GM19351 (cell line): ENCODE results near the gene WWOX.

ENCODE experiments used
- ATAC-seq: cut with Tn5 transposase; IDR thresholded peaks from one replicate; pipeline ENCODE4 v1.9.1; 2021; ENCODE audit warnings: mild to moderate bottlenecking, moderate library complexity; ENCODE audit not compliant: unreplicated experiment

Gene WWOX

DNA sequence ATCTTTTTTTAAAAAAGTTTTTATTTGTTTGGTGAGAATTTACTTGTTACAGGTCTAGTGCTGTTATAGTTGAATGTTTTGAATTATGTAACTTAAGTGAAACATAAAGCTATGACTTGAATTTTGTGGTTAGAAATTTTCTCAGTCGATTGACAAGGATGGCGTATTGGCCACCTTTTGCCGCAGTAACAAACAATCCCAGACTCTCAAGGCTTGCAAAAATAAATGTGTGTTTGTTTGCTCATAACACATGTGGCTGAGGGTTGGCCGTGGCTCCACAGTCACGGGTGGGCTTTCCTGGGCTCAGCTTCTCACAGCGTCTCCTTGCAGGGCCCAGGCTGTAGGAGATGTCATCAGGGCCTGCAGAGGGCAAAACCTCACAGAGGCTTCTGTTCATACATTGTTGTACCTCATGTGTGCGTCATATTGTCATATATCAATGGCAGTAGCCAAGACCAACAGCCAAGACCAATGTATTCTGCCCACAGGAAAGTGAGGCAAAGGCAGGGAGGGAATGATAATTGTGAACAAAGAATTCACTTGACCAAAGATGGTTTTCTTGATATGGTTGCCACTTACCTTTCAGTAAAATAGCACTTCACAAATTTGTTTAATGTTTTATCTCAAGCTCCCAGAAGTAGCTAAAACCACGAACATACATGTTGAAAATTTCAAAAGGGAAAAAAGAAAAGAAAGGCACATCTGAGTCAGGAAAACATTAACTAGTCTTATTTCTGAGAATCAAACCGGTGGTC, 93.5 kb downstream of the WWOX start:
- no peak for ATAC-seq

GRCh38 chr16:78194948-78195347, 95.5 kb downstream of the WWOX start:
- ATAC-seq, result no peak

DNA sequence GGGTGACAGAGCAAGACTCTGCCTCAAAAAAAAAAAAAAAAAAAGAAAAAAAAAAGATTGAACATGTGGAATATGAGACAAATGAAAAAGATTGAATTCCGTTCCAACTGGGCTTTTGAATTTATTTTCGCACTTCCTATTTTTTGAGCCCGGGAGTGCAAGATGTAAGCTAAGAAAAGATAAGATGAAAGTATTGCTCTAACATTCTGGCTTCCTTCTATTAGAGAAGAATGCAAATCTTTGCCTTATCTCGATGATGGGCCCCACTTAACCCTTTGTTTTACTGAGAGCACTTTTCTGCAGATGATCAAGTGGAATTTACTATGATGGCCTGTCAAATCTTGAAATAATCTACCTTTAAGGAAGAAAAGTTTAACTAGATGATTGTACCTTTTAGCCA, 96.3 kb downstream of the WWOX start:
- no peak for ATAC-seq

- no peak for ATAC-seq
Observed at GRCh38 chr16:78196502-78196901, 97.0 kb downstream of the WWOX start.

DNA sequence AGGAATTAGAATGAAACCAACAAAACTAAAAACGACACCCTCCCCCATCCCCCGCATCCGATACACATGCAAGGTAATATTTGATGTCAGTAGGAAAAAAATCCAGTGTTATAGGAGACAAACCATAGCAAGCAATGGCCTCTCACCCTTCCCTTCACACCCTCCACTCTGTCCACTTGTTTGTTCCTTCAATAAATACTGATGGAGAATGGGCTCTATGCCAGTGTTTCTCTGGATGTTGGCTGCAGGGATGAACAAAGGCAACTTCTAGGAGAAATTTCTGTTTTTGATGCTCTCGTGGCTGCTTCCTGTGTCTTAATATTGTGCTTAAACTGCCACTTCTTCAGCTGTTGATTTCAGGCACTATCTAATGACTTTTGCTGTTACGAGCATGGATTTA, 98.8 kb downstream of the WWOX start:
- no peak for ATAC-seq

- no peak for ATAC-seq
Observed at GRCh38 chr16:78199325-78200022, 100.0 kb downstream of the WWOX start.

DNA sequence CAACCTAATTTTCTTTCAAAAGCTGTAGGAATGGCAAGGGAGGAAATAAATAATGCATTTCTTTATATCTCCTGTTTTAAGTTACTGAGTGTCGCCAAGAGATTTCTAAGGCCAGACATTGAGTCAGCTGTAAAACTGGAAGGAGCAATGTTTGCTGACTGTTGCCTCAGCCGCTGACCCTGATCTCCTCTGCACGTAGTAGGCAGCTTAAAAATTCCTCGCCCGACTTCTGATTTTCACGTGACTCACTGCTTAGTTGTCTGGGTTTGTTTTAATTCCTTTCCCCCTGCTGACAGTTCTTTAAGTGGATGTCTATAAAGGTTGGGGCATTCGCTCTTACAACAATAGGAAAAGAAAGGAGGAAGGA, 100.6 kb downstream of the WWOX start:
- ATAC-seq, result no peak

GRCh38 chr16:78200623-78201096, 101.2 kb downstream of the WWOX start:
- ATAC-seq, result no peak

DNA sequence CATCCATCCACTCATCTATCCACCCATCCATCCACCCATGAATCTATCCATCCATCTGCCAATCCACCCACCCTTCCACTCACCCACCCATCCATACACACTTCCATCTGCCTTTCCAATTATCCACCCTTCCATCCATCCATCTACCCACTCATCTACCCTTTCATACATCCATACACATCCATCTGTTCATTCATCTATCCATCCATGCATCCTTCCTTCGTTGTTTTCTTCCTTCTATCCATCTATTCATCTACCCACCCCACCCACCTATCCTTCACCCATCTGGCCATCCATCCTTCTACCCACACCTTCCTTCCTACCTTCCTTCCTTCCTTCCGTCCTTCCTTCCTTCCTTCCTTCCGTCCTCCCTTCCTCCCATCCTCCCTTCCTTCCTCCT, 106.1 kb downstream of the WWOX start:
- no peak for ATAC-seq

DNA sequence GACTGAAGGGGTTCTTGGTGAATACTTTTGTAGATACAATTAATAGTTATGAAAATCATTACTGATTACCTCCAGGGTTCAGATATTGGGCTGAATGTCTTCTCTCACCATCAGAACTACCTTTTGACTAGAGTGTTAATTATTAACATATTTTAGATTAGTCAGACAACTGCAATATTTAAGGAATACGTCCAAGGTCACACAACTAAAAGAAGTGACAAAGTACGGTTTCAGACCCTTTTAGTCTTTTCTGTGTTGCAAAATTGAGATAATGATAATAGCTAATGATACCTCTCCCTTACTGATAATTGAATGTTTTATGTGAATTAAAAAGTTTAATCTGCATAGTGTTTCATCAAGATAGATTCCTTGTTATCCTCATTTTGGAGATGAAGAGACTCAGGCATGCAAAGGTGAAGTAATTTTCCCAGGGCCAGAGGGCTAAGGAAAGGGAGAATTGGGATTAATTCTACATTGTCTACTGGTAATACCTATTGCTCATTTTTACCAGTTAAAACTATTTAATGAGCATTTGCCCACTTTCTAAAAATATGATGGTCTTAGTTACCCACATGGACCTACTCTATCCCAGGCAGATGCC, 107.3 kb downstream of the WWOX start:
- no peak for ATAC-seq

GRCh38 chr16:78209951-78210661, 110.7 kb downstream of the WWOX start:
- no peak for ATAC-seq

DNA sequence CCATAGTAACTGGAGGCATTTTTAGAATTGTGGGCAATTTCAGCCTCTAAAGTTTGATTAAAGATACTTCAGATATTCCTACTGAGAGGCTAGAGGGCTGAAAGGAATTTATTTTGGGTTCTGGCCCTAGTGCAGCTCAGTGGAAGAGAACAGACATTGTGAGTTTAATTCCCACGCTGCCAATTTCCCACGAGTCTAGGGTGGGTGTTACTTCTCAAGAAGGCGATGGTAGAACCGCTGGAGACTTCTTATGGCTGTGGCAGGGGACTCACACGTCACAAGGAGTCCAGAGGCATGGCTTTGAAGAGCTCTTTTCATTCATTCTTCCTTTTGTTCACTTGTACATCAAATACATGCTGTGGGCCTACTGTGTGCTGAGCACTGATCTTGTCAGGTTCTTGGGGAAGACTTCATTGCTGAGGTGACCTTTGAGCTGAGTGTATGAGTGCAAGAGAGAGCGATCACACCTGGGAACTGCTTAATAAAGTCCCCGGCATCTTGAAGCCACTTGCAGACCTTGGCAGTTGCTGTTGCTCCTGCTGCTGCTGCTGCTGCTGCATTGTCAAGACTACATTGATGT, 111.7 kb downstream of the WWOX start:
- no peak for ATAC-seq

GRCh38 chr16:78211946-78212345, 112.5 kb downstream of the WWOX start:
- no peak for ATAC-seq

GRCh38 chr16:78212674-78213073, 113.2 kb downstream of the WWOX start:
- ATAC-seq, result no peak

DNA sequence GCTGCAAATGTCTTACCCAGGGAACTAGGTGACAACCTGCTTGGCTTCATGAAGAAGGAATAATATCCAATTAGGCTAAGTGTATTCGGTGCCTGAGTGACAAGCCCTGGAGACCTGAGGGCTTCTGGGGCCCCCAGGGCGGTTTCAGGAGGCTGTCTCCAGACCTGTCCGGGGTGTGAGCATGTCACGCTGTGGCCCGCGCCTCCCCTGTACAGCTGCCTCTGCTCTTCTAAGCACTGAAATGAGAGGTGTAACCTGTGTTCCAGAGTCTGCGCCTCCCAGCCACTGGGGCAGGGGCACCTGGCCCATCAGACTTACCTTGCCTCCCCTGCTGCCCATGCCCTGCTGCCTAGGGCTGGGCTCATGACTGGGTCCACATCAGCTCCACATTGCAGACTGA, 114.3 kb downstream of the WWOX start:
- ATAC-seq, result no peak

GRCh38 chr16:78215222-78215621, 115.8 kb downstream of the WWOX start:
- no peak for ATAC-seq

DNA sequence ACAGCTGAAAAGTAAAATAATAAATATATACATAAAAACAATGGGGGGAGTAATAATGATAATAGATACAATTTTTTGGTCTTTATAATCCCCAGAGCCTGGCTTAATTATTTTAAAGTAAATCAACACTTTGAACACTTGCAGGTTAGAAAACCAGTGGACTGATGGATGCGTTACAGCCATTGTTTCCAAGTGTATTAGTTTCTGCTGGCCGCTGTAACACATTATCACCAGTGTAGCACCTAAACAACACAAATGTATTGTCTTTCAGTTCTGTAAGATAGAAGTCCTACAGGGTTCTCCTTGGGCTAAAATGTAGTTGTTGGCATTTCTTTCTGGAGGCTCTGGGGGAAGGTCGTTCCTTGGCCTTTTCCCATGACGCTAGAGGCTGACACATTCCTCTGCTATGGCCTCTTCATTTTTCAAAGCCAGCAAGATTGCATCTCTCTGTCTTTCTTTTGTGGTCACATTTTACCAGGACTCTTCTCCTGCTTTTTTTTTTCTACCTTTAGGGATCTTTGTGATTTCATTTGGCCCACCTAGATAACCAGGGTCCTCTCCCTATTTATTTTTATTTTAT, 116.8 kb downstream of the WWOX start:
- no peak for ATAC-seq

DNA sequence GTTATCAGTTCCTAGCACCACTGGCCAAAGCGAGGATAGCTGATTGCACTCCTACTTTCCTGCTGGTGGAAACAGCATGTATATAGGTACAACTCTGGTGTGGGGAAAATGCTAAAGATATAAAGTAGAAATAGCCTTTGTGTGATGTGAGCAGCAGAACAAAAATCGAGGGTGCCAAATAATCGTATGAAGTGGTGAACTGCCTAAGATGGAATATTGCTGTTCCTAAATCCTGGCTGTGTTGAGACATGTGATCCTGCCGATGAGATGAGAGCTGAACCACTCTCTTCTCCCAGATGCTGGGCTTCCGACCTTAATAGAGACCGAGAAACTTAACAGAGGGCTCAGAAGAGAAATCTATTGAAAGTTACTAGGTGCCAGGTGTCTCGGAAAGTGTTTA, 117.8 kb downstream of the WWOX start:
- ATAC-seq, result no peak

DNA sequence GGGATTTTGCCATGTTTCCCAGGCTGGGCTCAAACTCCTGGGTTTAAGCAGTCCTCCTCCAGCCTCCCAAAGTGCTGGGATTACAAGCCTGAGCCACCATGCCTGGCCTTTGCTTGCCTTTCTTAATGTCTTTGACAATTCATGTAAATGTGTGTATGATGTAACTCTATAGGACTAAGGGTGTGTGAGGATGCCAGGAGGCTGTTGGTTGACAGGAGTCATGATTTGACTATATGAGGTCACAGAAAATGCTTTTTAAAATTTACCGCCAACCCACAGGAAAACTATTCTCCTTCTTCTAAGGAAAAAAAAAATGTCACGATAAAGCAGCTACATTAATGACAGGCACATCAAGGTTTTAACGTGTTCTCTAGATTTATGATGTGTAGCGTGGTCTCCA, 118.8 kb downstream of the WWOX start:
- no peak for ATAC-seq

DNA sequence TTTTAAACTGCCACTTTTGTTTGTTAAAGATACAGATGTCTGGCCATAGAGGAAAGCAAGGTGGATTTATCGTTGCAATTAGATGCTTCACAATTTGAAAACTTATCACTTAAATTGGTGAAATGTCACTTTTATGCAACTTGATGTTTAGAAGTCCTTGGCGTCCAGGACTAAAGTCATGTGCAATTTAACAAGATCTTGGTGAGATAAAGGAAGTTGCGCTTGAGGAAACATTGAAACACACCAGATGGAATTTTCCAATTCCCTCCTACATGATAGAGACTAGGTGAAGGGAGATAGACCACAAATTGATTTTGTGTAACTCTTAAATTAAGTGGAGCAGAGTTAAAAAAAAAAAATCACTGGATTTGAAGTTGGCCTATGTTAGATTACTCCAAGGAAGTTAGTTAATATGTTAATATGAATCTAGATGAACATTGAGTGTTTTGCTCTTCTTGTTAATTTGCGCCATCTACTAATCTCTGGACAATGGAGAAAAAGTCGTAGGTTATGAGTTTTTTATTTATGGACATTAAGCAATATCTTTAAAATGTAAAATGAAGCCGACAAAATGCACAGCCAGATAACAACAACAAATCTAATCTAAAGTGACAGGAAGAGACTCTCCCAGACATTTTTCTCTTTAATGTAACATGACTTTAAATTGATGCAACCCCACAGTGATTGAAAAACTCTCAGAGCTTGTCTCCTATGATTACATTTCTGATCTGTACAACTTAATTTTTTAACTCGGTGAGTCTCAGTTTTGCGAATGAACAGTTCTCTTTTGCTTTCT, 119.6 kb downstream of the WWOX start:
- no peak for ATAC-seq
